CD8-positive, alpha-beta memory T cell (primary cell): ENCODE results near the gene CFAP157. TPM values are rescaled to one million over a fixed set of nuclear protein-coding genes. Genes with fewer than 3 reads are reported as not detected.

Experiments used
- CTCF ChIA-PET: fragments of 350-600 bp; sonication (Branson Sonifier 250); formaldehyde crosslinking; loops from one replicate; lab custom pipeline; 2021; ENCODE audit warnings: antibody characterized with exemption; lab: Charles Lee
- POLR2A ChIA-PET: fragments of 350-600 bp; sonication (Branson Sonifier 250); formaldehyde crosslinking; loops from one replicate; lab custom pipeline; 2021; ENCODE audit warnings: antibody characterized with exemption; lab: Charles Lee
- DNase-seq, 5 donors: peaks; one replicate each; pipeline versions ENCODE4 v3.0.0 to v3.0.0-alpha.2; 2020 to 2022; ENCODE audit warnings: mixed read lengths in 1 of 5
- H3K27ac ChIP-seq: one replicate; pipeline ENCODE4 v1.7.0; 2013; ENCODE audit warnings: low read depth, mild to moderate bottlenecking, low read length, moderate library complexity
- H3K27me3 ChIP-seq: 2 replicates; pipeline ENCODE4 v1.7.0; 2013; ENCODE audit warnings: low read length, mild to moderate bottlenecking; ENCODE audit not compliant: insufficient read depth, poor library complexity, severe bottlenecking
- H3K36me3 ChIP-seq: 2 replicates; pipeline ENCODE4 v1.7.0; 2013; ENCODE audit warnings: mild to moderate bottlenecking, low read length, moderate library complexity; ENCODE audit not compliant: insufficient read depth
- H3K4me1 ChIP-seq: 2 replicates; pipeline ENCODE4 v1.7.0; 2013; ENCODE audit warnings: mild to moderate bottlenecking, low read length, moderate library complexity; ENCODE audit not compliant: insufficient read depth
- H3K4me3 ChIP-seq: 2 replicates; pipeline ENCODE4 v1.7.0; 2013; ENCODE audit warnings: mild to moderate bottlenecking, low read length
- H3K9me3 ChIP-seq: 2 replicates; pipeline ENCODE4 v1.7.0; 2013; ENCODE audit warnings: mild to moderate bottlenecking, low read length
- H3K27ac Mint-ChIP-seq, 8 donors: one replicate each; pipeline ENCODE4 v1.8.0; 2020 to 2021; ENCODE audit warnings: mixed read lengths in 8 of 8, mild to moderate bottlenecking in 6 of 8, inconsistent platforms in 3 of 8, moderate library complexity in 3 of 8
- H3K27me3 Mint-ChIP-seq, 2 donors: one replicate each; pipeline ENCODE4 v1.8.0; 2020 to 2021; ENCODE audit warnings: mixed read lengths in 2 of 2, mild to moderate bottlenecking in 1 of 2, moderate library complexity in 1 of 2
- H3K36me3 Mint-ChIP-seq, 3 donors: one replicate each; pipeline ENCODE4 v1.8.0; 2020 to 2021; ENCODE audit warnings: mixed read lengths in 3 of 3, inconsistent platforms in 1 of 3, mild to moderate bottlenecking in 1 of 3
- H3K4me1 Mint-ChIP-seq, 3 donors: one replicate each; pipeline ENCODE4 v1.8.0; 2020 to 2021; ENCODE audit warnings: mixed read lengths in 3 of 3, inconsistent platforms in 1 of 3, mild to moderate bottlenecking in 1 of 3
- H3K4me3 Mint-ChIP-seq, 7 donors: one replicate each; pipeline ENCODE4 v1.8.0; 2020 to 2021; ENCODE audit warnings: mixed read lengths in 7 of 7, mild to moderate bottlenecking in 6 of 7, moderate library complexity in 4 of 7, inconsistent platforms in 2 of 7
- H3K9me3 Mint-ChIP-seq, 5 donors: one replicate each; pipeline ENCODE4 v1.8.0; 2020 to 2022; ENCODE audit warnings: mixed read lengths in 5 of 5, mild to moderate bottlenecking in 3 of 5, moderate library complexity in 2 of 5, inconsistent platforms in 1 of 5
- polyA plus RNA-seq: library from polyadenylated mRNA; unstranded; fragments of 300-500 nt; fragmentation: Illumina TruSeq; gene quantifications from one replicate; pipeline ENCODE4 v1.2.3, GENCODE V29; 2021
- total RNA-seq, 2 experiments: library from RNA; stranded (reverse); gene quantifications; one replicate each; pipeline ENCODE4 v1.2.3, GENCODE V29; 2021

Gene CFAP157
- total and polyA plus RNA-seq, 3 experiments from 2014 or later = 0.33 TPM; not detected in 2

GRCh38 chr9:127741831-127742434, 35.1 kb downstream of the CFAP157 start:
- no peak overlapping the region for H3K4me3 ChIP-seq
- no peak overlapping the region for H3K27ac ChIP-seq
- Mint-ChIP-seq H3K4me3 (no peak overlapping the region), H3K27ac (peak overlapping the region in 3 of 8 donors; percentile 75 to 93 (median 89)), H3K36me3 (peaks cover 0 to 84% (median 12%) of the 10 kb centered on the region in 3 donors), H3K9me3 (no peaks in the 10 kb centered on the region), H3K4me1 (peaks cover 3 to 7% (median 3%) of the 10 kb centered on the region in 3 donors), H3K27me3 (no peaks in the 10 kb centered on the region)
- CTCF ChIA-PET = interaction anchor here (4.9 kb wide), 1 partner anchor 43 kb away, joined by 21 read pairs; the partner anchor contains the start of gene CDK9
- no peaks in the 10 kb centered on the region for H3K27me3 ChIP-seq
- POLR2A ChIA-PET = interaction anchor here (0.7 to 1.3 kb wide), 2 partner anchors 29 to 44 kb away, joined by 5 to 7 read pairs; partner anchors contain the start of gene CDK9
- H3K9me3 ChIP-seq = no peaks in the 10 kb centered on the region
- DNase-seq = no peak
- H3K4me1 ChIP-seq = peaks cover 2% of the 10 kb centered on the region
- peaks cover 20% of the 10 kb centered on the region for H3K36me3 ChIP-seq

GRCh38 chr9:127742435-127743088, 35.8 kb downstream of the CFAP157 start:
- H3K4me1 Mint-ChIP-seq = peaks cover 6 to 10% (median 8%) of the 10 kb centered on the region in 3 donors
- no peaks in the 10 kb centered on the region for H3K9me3 ChIP-seq

GRCh38 chr9:127744398-127745110, 37.8 kb downstream of the CFAP157 start:
- H3K27ac Mint-ChIP-seq = peak overlapping the region in 4 of 8 donors; percentile 39 to 95 (median 57)
- H3K27ac ChIP-seq = no peak overlapping the region

More at GRCh38 chr9:127742435-127743088, 35.8 kb downstream of the CFAP157 start:
- no peaks in the 10 kb centered on the region for H3K27me3 ChIP-seq
- H3K36me3 Mint-ChIP-seq = peaks cover 0 to 87% (median 12%) of the 10 kb centered on the region in 3 donors
- H3K36me3 ChIP-seq = peaks cover 20% of the 10 kb centered on the region
- ChIA-PET CTCF (interaction anchor here (1.6 to 4.9 kb wide), 3 partner anchors 8 to 127 kb away, joined by 7 to 21 read pairs (median 14); partner anchors contain the start of genes CDK9 and TOR2A), POLR2A (interaction anchor here (1.3 kb wide), 1 partner anchor 28 kb away, joined by 5 read pairs; no protein-coding TSS in a partner anchor)
- no peak overlapping the region for H3K4me3 ChIP-seq
- no peaks in the 10 kb centered on the region for H3K9me3 Mint-ChIP-seq
- H3K27me3 Mint-ChIP-seq = no peaks in the 10 kb centered on the region
- H3K4me1 ChIP-seq = peaks cover 6% of the 10 kb centered on the region
- H3K4me3 Mint-ChIP-seq = no peak overlapping the region
- H3K27ac ChIP-seq = no peak overlapping the region
- DNase-seq = no peak
- H3K27ac Mint-ChIP-seq = peak overlapping the region in 1 of 8 donors; percentile 52

GRCh38 chr9:127746959-127747569, 40.3 kb downstream of the CFAP157 start:
- peaks cover 4 to 90% (median 8%) of the 10 kb centered on the region in 3 donors for H3K36me3 Mint-ChIP-seq
- H3K4me3 ChIP-seq = no peak overlapping the region
- peaks cover 11% of the 10 kb centered on the region for H3K4me1 ChIP-seq
- H3K9me3 ChIP-seq = no peaks in the 10 kb centered on the region
- H3K27ac ChIP-seq = no peak overlapping the region
- POLR2A ChIA-PET = interaction anchor here (0.7 to 1.3 kb wide), 2 partner anchors 12 to 24 kb away, joined by 3 to 7 read pairs; partner anchors contain the start of gene TOR2A
- peak overlapping the region; percentile 68 to 94 (median 92) for H3K27ac Mint-ChIP-seq
- peaks cover 60% of the 10 kb centered on the region for H3K36me3 ChIP-seq
- CTCF ChIA-PET = interaction anchor here (0.8 to 2.4 kb wide), 8 partner anchors 9 to 122 kb away, joined by 3 to 7 read pairs (median 4); partner anchors contain the start of genes FPGS and TOR2A
- H3K9me3 Mint-ChIP-seq = no peaks in the 10 kb centered on the region
- H3K4me3 Mint-ChIP-seq = peak overlapping the region in 3 of 7 donors; percentile 29 to 73 (median 55)
- no peaks in the 10 kb centered on the region for H3K27me3 Mint-ChIP-seq
- no peaks in the 10 kb centered on the region for H3K27me3 ChIP-seq
- DNase-seq = peak in 4 of 5 donors; percentile 19 to 77 (median 62)
- peaks cover 16 to 27% (median 21%) of the 10 kb centered on the region in 3 donors for H3K4me1 Mint-ChIP-seq

More at GRCh38 chr9:127744398-127745110, 37.8 kb downstream of the CFAP157 start:
- no peaks in the 10 kb centered on the region for H3K9me3 Mint-ChIP-seq
- ChIA-PET CTCF (interaction anchor here (0.9 to 4.9 kb wide), 8 partner anchors 10 to 125 kb away, joined by 3 to 21 read pairs (median 6); partner anchors contain the start of genes CDK9 and TOR2A), POLR2A (interaction anchor here (0.6 to 1.7 kb wide), 5 partner anchors 23 to 186 kb away, joined by 3 to 7 read pairs (median 5); no protein-coding TSS in a partner anchor)
- H3K4me3 Mint-ChIP-seq = no peak overlapping the region
- H3K27me3 ChIP-seq = no peaks in the 10 kb centered on the region
- no peaks in the 10 kb centered on the region for H3K27me3 Mint-ChIP-seq
- H3K4me3 ChIP-seq = no peak overlapping the region
- H3K36me3 Mint-ChIP-seq = peaks cover 0 to 88% (median 6%) of the 10 kb centered on the region in 3 donors
- no peak for DNase-seq
- peaks cover 6 to 17% (median 12%) of the 10 kb centered on the region in 3 donors for H3K4me1 Mint-ChIP-seq
- H3K4me1 ChIP-seq = peaks cover 11% of the 10 kb centered on the region
- H3K36me3 ChIP-seq = peaks cover 39% of the 10 kb centered on the region
- no peaks in the 10 kb centered on the region for H3K9me3 ChIP-seq

GRCh38 chr9:127749090-127749787, 42.5 kb downstream of the CFAP157 start:
- peak overlapping the region in 5 of 8 donors; percentile 11 to 82 (median 47) for H3K27ac Mint-ChIP-seq
- H3K36me3 Mint-ChIP-seq = peaks cover 4 to 87% (median 6%) of the 10 kb centered on the region in 3 donors
- no peaks in the 10 kb centered on the region for H3K27me3 Mint-ChIP-seq
- peaks cover 16 to 36% (median 26%) of the 10 kb centered on the region in 3 donors for H3K4me1 Mint-ChIP-seq
- no peaks in the 10 kb centered on the region for H3K27me3 ChIP-seq
- H3K4me3 ChIP-seq = no peak overlapping the region
- H3K4me3 Mint-ChIP-seq = no peak overlapping the region
- no peak overlapping the region for H3K27ac ChIP-seq
- DNase-seq = no peak
- no peaks in the 10 kb centered on the region for H3K9me3 Mint-ChIP-seq
- peaks cover 51% of the 10 kb centered on the region for H3K36me3 ChIP-seq
- ChIA-PET CTCF (interaction anchor here (1.1 to 2.4 kb wide), 2 partner anchors 15 to 20 kb away, joined by 3 to 7 read pairs; partner anchors contain the start of gene TOR2A), POLR2A (no interaction called here)
- H3K4me1 ChIP-seq = peaks cover 11% of the 10 kb centered on the region
- no peaks in the 10 kb centered on the region for H3K9me3 ChIP-seq

- Mint-ChIP-seq H3K36me3 (peaks cover 4 to 72% (median 5%) of the 10 kb centered on the region in 3 donors), H3K9me3 (no peaks in the 10 kb centered on the region), H3K4me3 (no peak overlapping the region), H3K27me3 (no peaks in the 10 kb centered on the region), H3K4me1 (peaks cover 16 to 32% (median 26%) of the 10 kb centered on the region in 3 donors), H3K27ac (peak overlapping the region in 6 of 8 donors; percentile 9 to 96 (median 50))
- no peak overlapping the region for H3K27ac ChIP-seq
- peaks cover 40% of the 10 kb centered on the region for H3K36me3 ChIP-seq
- H3K9me3 ChIP-seq = no peaks in the 10 kb centered on the region
- CTCF ChIA-PET = no interaction called here
- H3K4me3 ChIP-seq = no peak overlapping the region
- DNase-seq = no peak
- H3K27me3 ChIP-seq = no peaks in the 10 kb centered on the region
- peaks cover 11% of the 10 kb centered on the region for H3K4me1 ChIP-seq
- POLR2A ChIA-PET = no interaction called here
Measured at GRCh38 chr9:127751269-127752054, 44.7 kb downstream of the CFAP157 start.
